IPS-20b (cell line): Measurements from ENCODE around the gene FOXJ3.
"Not testable (repeated sequence)": the region's sequence is repeated elsewhere in the genome, so short reads cannot be mapped to it uniquely, and the experiment has no call there.

Experiments used
- H3K27ac ChIP-seq: one replicate; pipeline ENCODE4 v1.5.1; 2013; ENCODE audit warnings: low read length
- H3K27me3 ChIP-seq: 2 replicates; pipeline ENCODE4 v1.6.1; 2013; ENCODE audit warnings: mild to moderate bottlenecking, low read length, inconsistent platforms; ENCODE audit not compliant: insufficient read depth
- H3K36me3 ChIP-seq: 2 replicates; pipeline ENCODE4 v1.6.1; 2013; ENCODE audit warnings: low read depth, mild to moderate bottlenecking, inconsistent platforms, low read length, moderate library complexity; ENCODE audit not compliant: insufficient read depth
- H3K4me1 ChIP-seq: 2 replicates; pipeline ENCODE4 v1.6.1; 2013; ENCODE audit warnings: mild to moderate bottlenecking, control low read depth, inconsistent platforms, low read length, moderate library complexity; ENCODE audit not compliant: insufficient read depth
- H3K4me3 ChIP-seq: 2 replicates; pipeline ENCODE4 v1.5.1; 2013; ENCODE audit warnings: mild to moderate bottlenecking, low read length, inconsistent platforms
- H3K9ac ChIP-seq: 2 replicates; pipeline ENCODE4 v1.6.1; 2013; ENCODE audit warnings: low read depth, mild to moderate bottlenecking, inconsistent platforms, low read length, moderate library complexity
- H3K9me3 ChIP-seq: 2 replicates; pipeline ENCODE4 v1.6.1; 2013; ENCODE audit warnings: mild to moderate bottlenecking, low read depth, low read length, inconsistent platforms; ENCODE audit not compliant: insufficient read depth

FOXJ3 gene

GRCh38 chr1:42209526-42210251 is 125.3 kb downstream of the FOXJ3 start:
- H3K27ac ChIP-seq = no peak overlapping the region

GRCh38 chr1:42206930-42207329 is 128.1 kb downstream of the FOXJ3 start:
- H3K36me3 ChIP-seq = peaks cover 36% of the 10 kb centered on the region; the same call in 1 of the 2 replicates
- not testable (repeated sequence) for H3K27me3 ChIP-seq, H3K27ac ChIP-seq, H3K4me1 ChIP-seq, H3K4me3 ChIP-seq, H3K9ac ChIP-seq, H3K9me3 ChIP-seq

More at GRCh38 chr1:42209526-42210251, 125.3 kb downstream of the FOXJ3 start:
- no peaks in the 10 kb centered on the region for H3K27me3 ChIP-seq
- no peak overlapping the region for H3K4me3 ChIP-seq
- peaks cover 3% of the 10 kb centered on the region; the same call in 1 of the 2 replicates for H3K4me1 ChIP-seq
- no peaks in the 10 kb centered on the region for H3K9me3 ChIP-seq
- no peak overlapping the region for H3K9ac ChIP-seq
- peaks cover 21% of the 10 kb centered on the region; the same call in 1 of the 2 replicates for H3K36me3 ChIP-seq

GRCh38 chr1:42206164-42206563 is 128.9 kb downstream of the FOXJ3 start:
- Histone ChIP-seq H3K36me3 (peaks cover 32% of the 10 kb centered on the region; the same call in 1 of the 2 replicates), H3K4me1 (no peaks in the 10 kb centered on the region), H3K4me3 (no peak overlapping the region), H3K9ac (no peak overlapping the region), H3K9me3 (no peaks in the 10 kb centered on the region), H3K27ac (no peak overlapping the region), H3K27me3 (no peaks in the 10 kb centered on the region)

GRCh38 chr1:42201986-42202385 is 133.0 kb downstream of the FOXJ3 start:
- Histone ChIP-seq H3K27me3 (no peaks in the 10 kb centered on the region), H3K4me3 (no peak overlapping the region), H3K4me1 (no peaks in the 10 kb centered on the region), H3K9ac (no peak overlapping the region), H3K9me3 (no peaks in the 10 kb centered on the region), H3K36me3 (peaks cover 50% of the 10 kb centered on the region), H3K27ac (no peak overlapping the region)

GRCh38 chr1:42198251-42198650 is 136.8 kb downstream of the FOXJ3 start:
- no peak overlapping the region for H3K9ac ChIP-seq
- H3K36me3 ChIP-seq = peaks cover 67% of the 10 kb centered on the region
- no peaks in the 10 kb centered on the region for H3K9me3 ChIP-seq
- H3K4me1 ChIP-seq = no peaks in the 10 kb centered on the region
- no peak overlapping the region for H3K27ac ChIP-seq
- no peaks in the 10 kb centered on the region for H3K27me3 ChIP-seq
- no peak overlapping the region for H3K4me3 ChIP-seq

GRCh38 chr1:42195841-42196240 is 139.2 kb downstream of the FOXJ3 start:
- H3K9ac ChIP-seq = no peak overlapping the region
- H3K36me3 ChIP-seq = peaks cover 72% of the 10 kb centered on the region
- H3K27ac ChIP-seq = no peak overlapping the region
- no peaks in the 10 kb centered on the region for H3K4me1 ChIP-seq
- H3K4me3 ChIP-seq = no peak overlapping the region
- H3K27me3 ChIP-seq = no peaks in the 10 kb centered on the region
- no peaks in the 10 kb centered on the region for H3K9me3 ChIP-seq

- H3K4me3 ChIP-seq = no peak overlapping the region
Measured at GRCh38 chr1:42192106-42192505, 142.9 kb downstream of the FOXJ3 start.

GRCh38 chr1:42191319-42191718 is 143.7 kb downstream of the FOXJ3 start:
- Histone ChIP-seq H3K4me3 (no peak overlapping the region), H3K9ac (no peak overlapping the region), H3K9me3 (no peaks in the 10 kb centered on the region), H3K27me3 (no peaks in the 10 kb centered on the region), H3K4me1 (no peaks in the 10 kb centered on the region), H3K36me3 (peaks cover 80% of the 10 kb centered on the region), H3K27ac (no peak overlapping the region)

More at GRCh38 chr1:42192106-42192505, 142.9 kb downstream of the FOXJ3 start:
- Histone ChIP-seq H3K27me3 (no peaks in the 10 kb centered on the region), H3K36me3 (peaks cover 82% of the 10 kb centered on the region), H3K4me1 (no peaks in the 10 kb centered on the region), H3K27ac (no peak overlapping the region), H3K9me3 (no peaks in the 10 kb centered on the region), H3K9ac (no peak overlapping the region)

GRCh38 chr1:42189931-42190853 is 144.8 kb downstream of the FOXJ3 start:
- no peak overlapping the region for H3K4me3 ChIP-seq
- no peak overlapping the region for H3K27ac ChIP-seq
- no peak overlapping the region for H3K9ac ChIP-seq
- H3K36me3 ChIP-seq = peaks cover 79% of the 10 kb centered on the region
- no peaks in the 10 kb centered on the region for H3K4me1 ChIP-seq
- no peaks in the 10 kb centered on the region for H3K9me3 ChIP-seq
- H3K27me3 ChIP-seq = no peaks in the 10 kb centered on the region

GRCh38 chr1:42186152-42186551 is 148.9 kb downstream of the FOXJ3 start:
- Histone ChIP-seq H3K4me3 (no peak overlapping the region), H3K4me1 (no peaks in the 10 kb centered on the region), H3K36me3 (peaks cover 69% of the 10 kb centered on the region), H3K9ac (no peak overlapping the region), H3K27me3 (no peaks in the 10 kb centered on the region), H3K27ac (no peak overlapping the region), H3K9me3 (no peaks in the 10 kb centered on the region)

GRCh38 chr1:42184616-42185015 is 150.4 kb downstream of the FOXJ3 start:
- Histone ChIP-seq H3K27me3 (no peaks in the 10 kb centered on the region), H3K9me3 (no peaks in the 10 kb centered on the region), H3K4me1 (no peaks in the 10 kb centered on the region), H3K27ac (no peak overlapping the region), H3K4me3 (no peak overlapping the region), H3K36me3 (peaks cover 69% of the 10 kb centered on the region), H3K9ac (no peak overlapping the region)

GRCh38 chr1:42183957-42184268 is 151.1 kb downstream of the FOXJ3 start:
- peaks cover 68% of the 10 kb centered on the region for H3K36me3 ChIP-seq
- H3K4me3 ChIP-seq = no peak overlapping the region
- H3K27ac ChIP-seq = no peak overlapping the region
- H3K9ac ChIP-seq = no peak overlapping the region
- H3K9me3 ChIP-seq = no peaks in the 10 kb centered on the region
- H3K4me1 ChIP-seq = no peaks in the 10 kb centered on the region
- no peaks in the 10 kb centered on the region for H3K27me3 ChIP-seq
